Activated T-cell treated with anti-CD3 and anti-CD28 coated beads, Interleukin-2, amount 50 U/mL, for 24 hours (primary cell): ENCODE results near the gene FBXL22.
A peak's percentile ranks its signal among the peaks of the same experiment; 100 is the strongest.

ENCODE experiments used
- DNase-seq: peaks from one replicate; pipeline ENCODE4 v3.0.0-alpha.2; 2020
- H3K27ac Mint-ChIP-seq: 2 replicates; pipeline ENCODE4 v1.8.0; 2020; ENCODE audit warnings: mild to moderate bottlenecking, mixed read lengths
- H3K27me3 Mint-ChIP-seq: 2 replicates; pipeline ENCODE4 v1.8.0; 2020; ENCODE audit warnings: mixed read lengths
- H3K36me3 Mint-ChIP-seq: 2 replicates; pipeline ENCODE4 v1.8.0; 2020; ENCODE audit warnings: low read depth, mixed read lengths
- H3K4me1 Mint-ChIP-seq: 2 replicates; pipeline ENCODE4 v1.8.0; 2020; ENCODE audit warnings: low read depth, mixed read lengths
- H3K4me3 Mint-ChIP-seq: 2 replicates; pipeline ENCODE4 v1.8.0; 2020; ENCODE audit warnings: mild to moderate bottlenecking, moderate library complexity, mixed read lengths
- H3K9me3 Mint-ChIP-seq: 2 replicates; pipeline ENCODE4 v1.8.0; 2020; ENCODE audit warnings: mixed read lengths

The FBXL22 gene

DNA sequence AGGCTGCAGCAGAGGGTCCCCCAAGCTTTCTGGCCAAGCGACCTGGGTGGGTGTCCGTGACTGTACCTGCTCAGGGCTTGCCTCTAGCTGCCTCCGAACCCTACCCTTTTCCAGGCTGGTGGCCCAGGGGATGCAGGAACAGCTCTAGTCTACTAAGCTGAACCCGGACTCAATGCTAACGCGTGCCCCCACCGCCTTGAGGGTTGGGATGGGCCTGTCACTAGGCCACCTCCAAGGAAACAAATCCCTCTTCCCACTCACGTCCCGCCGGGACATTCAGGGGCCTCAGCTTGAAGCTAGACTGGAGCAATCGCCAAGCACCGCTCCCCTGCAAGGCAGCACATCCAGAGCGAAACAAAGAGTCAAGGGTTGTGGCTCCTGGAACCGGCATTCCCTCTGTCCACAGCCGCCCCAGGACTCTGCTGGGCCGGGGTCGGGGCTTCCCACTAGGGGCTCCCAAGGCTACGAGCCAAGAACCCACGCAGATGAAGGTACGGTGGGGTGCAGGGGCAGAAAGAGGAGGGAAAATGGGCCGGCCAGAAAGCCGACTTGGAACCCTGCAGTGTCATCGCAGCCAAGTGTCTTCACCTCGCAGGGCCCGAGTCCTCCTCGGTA is 2.9 kb downstream of the FBXL22 start:
- DNase-seq, result no peak
- peaks cover 67% of the 10 kb centered on the region for H3K4me1 Mint-ChIP-seq
- peak overlapping the region; percentile 87 for H3K4me3 Mint-ChIP-seq
- H3K36me3 Mint-ChIP-seq, result peaks cover 11% of the 10 kb centered on the region
- peak overlapping the region; percentile 92 for H3K27ac Mint-ChIP-seq
- no peaks in the 10 kb centered on the region for H3K27me3 Mint-ChIP-seq
- H3K9me3 Mint-ChIP-seq, result no peaks in the 10 kb centered on the region

DNA sequence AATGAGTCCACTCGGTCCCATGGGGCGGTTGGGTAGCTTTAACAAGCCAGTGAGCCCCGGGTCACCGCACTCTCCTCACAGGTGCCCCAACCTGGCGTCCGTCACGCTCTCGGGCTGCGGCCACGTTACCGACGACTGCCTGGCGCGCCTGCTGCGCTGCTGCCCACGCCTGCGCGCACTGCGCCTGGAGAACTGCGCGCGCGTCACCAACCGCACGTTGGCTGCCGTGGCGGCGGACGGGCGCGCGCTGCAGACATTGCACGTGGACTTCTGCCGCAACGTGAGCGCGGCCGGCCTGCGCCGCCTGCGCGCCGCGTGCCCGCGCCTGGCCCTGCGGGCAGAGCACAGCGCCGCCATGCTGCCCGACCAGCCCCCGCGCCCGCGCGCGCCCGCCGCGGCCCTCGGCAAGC is 3.4 kb downstream of the FBXL22 start:
- peak overlapping the region; percentile 96 for H3K27ac Mint-ChIP-seq
- peak; percentile 94 for DNase-seq
- no peaks in the 10 kb centered on the region for H3K27me3 Mint-ChIP-seq
- H3K9me3 Mint-ChIP-seq, result no peaks in the 10 kb centered on the region
- peaks cover 8% of the 10 kb centered on the region for H3K36me3 Mint-ChIP-seq
- peak overlapping the region; percentile 88 for H3K4me3 Mint-ChIP-seq
- peaks cover 68% of the 10 kb centered on the region for H3K4me1 Mint-ChIP-seq

DNA sequence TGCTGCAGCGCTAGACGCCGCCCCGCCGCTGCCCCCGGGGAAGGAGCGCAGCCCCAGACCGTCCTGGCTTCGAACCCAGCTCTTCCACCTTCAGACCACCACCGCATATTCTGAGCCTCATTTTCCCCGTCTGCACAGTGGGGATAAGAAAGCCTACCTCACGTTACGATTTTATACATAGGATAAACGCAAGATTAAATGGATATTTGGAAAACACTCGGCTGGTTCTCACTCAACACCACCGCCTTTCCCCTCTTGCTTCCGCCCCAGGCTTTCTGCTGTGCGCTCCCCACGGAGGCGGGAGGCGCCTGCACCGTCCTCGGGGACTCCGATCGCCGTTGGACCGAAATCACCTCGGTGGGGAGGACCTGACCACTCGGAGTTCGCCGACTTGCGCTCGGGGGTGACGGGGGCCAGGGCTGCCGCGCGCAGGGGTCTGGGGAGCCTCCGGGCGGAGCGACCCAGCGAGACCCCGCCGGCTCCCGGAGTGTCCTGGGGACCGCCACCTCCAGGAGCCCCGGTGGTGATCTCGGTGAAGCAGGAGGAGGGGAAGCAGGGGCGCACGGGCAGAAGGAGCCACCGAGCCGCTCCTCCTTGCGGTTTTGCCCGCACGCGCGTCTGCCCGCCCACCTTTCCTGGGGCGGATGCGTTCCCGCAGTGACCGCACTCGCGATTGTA is 4.0 kb downstream of the FBXL22 start:
- Mint-ChIP-seq H3K4me3 (peak overlapping the region; percentile 88), H3K4me1 (peaks cover 68% of the 10 kb centered on the region), H3K27ac (peak overlapping the region; percentile 96), H3K36me3 (peaks cover 8% of the 10 kb centered on the region), H3K9me3 (no peaks in the 10 kb centered on the region), H3K27me3 (no peaks in the 10 kb centered on the region)
- DNase-seq, result peak; percentile 76

DNA sequence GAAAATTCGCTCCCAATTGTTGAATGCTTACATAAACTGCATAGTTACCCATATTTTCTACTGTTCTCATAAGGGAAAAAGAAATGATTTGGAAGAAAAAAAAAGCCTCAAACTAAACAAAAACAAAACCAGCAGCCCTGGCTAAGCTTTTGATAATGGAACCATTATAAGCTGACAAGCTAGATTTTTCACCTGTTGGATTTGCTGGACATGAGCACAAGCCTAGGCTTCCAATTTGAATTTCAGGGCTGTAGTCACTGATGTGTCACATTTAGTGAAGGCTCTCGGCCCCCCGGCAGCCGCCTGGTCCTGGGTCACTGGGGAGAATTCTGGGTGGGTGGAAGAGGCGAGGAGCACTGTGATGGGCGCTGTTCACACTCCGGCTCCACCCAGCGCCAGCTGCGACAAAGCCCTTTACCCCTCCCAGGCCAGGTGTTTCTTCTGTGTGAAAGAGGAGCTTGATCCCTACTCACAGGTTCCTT is 4.6 kb downstream of the FBXL22 start:
- Mint-ChIP-seq H3K27me3 (no peaks in the 10 kb centered on the region), H3K36me3 (peaks cover 8% of the 10 kb centered on the region), H3K4me1 (peaks cover 67% of the 10 kb centered on the region), H3K4me3 (peak overlapping the region; percentile 88), H3K27ac (peak overlapping the region; percentile 96), H3K9me3 (no peaks in the 10 kb centered on the region)
- no peak for DNase-seq

DNA sequence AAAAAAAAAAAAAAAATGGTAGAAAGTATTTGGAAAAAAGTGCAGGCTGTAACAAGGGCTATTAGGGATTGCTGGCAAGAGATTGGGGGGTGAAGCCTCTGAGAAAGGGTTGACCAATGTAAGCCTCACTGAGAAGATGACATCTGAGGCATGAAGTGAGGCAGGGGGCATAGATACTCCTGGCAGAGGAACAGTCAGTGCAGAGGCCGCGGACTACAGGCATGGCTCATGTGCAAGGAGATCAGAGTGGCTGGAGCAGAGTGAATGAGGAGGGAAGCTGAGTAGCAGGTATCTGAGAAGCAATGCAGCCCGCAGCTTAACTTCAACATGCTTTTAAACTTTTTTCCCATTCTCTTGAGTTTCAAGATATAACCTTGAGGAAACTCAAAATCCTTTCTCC is 5.4 kb downstream of the FBXL22 start:
- Mint-ChIP-seq H3K27me3 (no peaks in the 10 kb centered on the region), H3K4me1 (peaks cover 62% of the 10 kb centered on the region), H3K36me3 (peaks cover 12% of the 10 kb centered on the region), H3K9me3 (no peaks in the 10 kb centered on the region), H3K27ac (peak overlapping the region; percentile 70), H3K4me3 (peak overlapping the region; percentile 18)
- no peak for DNase-seq

DNA sequence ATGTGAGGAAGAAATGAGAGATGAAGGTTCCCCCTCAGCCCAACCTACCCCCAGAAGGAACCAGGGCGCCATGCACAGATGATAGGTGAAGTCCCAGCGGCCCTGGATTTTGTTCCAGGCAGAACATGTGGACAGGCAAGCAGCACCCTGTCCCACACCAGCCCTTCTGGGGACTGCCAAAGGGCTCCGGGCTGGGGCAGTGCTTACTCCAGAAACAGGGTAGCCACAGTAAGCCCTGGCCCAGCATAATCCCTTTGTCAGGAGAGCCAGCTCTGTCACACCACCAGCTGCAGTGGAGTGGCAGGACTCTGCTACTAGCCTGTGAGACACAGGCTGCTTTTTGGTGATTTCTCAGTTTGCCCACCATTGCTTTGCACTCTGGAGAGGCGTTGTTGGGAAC is 6.3 kb downstream of the FBXL22 start:
- no peak overlapping the region for H3K4me3 Mint-ChIP-seq
- DNase-seq, result no peak
- H3K27ac Mint-ChIP-seq, result no peak overlapping the region
- no peaks in the 10 kb centered on the region for H3K9me3 Mint-ChIP-seq
- H3K4me1 Mint-ChIP-seq, result peaks cover 58% of the 10 kb centered on the region
- peaks cover 21% of the 10 kb centered on the region for H3K36me3 Mint-ChIP-seq
- no peaks in the 10 kb centered on the region for H3K27me3 Mint-ChIP-seq

DNA sequence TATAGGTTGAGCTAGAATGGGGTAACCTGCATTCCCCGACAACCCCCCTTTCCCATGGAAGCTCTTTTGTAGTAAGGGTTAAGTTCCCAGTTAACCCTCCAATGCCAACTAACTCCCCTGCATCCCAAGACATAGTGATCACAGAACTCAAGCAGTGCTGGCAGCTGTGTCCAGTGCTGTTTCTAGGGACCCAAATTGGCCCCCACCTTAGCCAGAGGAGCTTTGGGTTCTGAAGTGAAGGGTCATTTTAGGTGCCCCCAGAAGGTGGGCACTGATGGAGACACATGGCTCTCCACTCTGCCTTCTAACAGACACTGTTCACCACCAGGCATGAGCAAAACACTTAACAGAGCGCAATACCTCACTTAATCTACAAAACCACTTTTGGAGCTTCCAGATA is 7.1 kb downstream of the FBXL22 start:
- Mint-ChIP-seq H3K4me3 (no peak overlapping the region), H3K36me3 (peaks cover 28% of the 10 kb centered on the region), H3K27ac (no peak overlapping the region), H3K4me1 (peaks cover 50% of the 10 kb centered on the region), H3K9me3 (no peaks in the 10 kb centered on the region), H3K27me3 (no peaks in the 10 kb centered on the region)
- DNase-seq, result no peak

DNA sequence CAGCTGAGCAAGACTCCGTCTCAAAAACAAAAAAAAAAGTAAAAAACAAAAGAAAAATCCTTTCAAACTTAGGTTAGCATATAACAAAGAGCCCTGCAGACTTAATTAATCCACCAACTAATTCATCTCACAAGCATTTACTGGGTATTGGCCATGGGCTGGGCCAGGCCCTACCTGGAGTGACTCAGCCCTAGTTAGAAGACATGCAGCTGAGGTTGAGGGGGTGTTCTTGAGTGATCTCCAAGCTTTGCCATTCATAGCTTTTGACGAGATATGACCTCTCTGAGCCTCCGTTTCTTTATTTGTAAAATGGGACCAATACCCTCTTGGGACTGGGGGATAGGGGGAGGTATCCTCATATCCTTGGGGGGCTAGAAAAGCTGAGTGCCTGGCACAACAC is 7.8 kb downstream of the FBXL22 start:
- no peak overlapping the region for H3K4me3 Mint-ChIP-seq
- H3K27ac Mint-ChIP-seq, result peak overlapping the region; percentile 93
- H3K9me3 Mint-ChIP-seq, result no peaks in the 10 kb centered on the region
- H3K36me3 Mint-ChIP-seq, result peaks cover 29% of the 10 kb centered on the region
- peaks cover 48% of the 10 kb centered on the region for H3K4me1 Mint-ChIP-seq
- DNase-seq, result no peak
- no peaks in the 10 kb centered on the region for H3K27me3 Mint-ChIP-seq

DNA sequence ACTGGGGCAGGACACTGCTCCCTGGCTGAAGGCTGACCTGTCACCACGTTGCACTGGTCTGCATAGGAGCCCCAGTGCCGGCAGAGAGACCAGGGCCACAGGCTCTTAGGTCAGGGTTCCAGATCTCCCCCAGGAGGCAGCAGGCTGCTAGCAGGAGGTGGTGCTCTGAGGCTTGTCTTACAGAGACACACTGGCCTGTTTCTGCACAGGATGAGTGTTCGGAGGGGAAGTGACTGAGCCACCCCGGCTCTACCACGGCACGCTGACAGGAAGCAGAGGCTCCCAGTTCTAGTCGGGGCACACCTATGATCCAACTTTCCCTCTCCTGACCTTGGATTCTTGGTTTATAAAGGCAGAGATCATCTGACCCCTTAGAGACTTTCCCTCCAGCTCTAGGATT is 8.6 kb downstream of the FBXL22 start:
- DNase-seq, result peak; percentile 70
- peaks cover 55% of the 10 kb centered on the region for H3K4me1 Mint-ChIP-seq
- no peak overlapping the region for H3K4me3 Mint-ChIP-seq
- peak overlapping the region; percentile 93 for H3K27ac Mint-ChIP-seq
- no peaks in the 10 kb centered on the region for H3K27me3 Mint-ChIP-seq
- H3K9me3 Mint-ChIP-seq, result no peaks in the 10 kb centered on the region
- peaks cover 29% of the 10 kb centered on the region for H3K36me3 Mint-ChIP-seq

DNA sequence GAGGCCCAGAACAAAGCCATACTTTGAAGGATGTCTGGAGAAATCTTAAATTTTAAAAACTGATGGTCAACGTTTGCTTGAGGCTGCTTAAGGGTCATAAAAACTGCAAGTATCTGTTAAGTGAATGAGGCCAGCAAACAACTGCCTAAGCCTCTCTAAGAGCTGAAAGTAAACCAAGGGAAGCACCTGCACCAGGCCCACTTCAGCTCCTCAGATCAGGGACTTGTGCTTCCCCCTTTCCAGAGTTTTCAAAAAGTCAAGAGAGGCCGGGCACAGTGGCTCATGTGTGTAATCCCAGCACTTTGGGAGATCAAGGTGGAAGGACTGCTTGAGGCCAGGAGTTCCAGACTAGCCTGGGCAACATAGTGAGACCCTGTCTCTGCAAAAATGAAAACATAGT is 9.1 kb downstream of the FBXL22 start:
- no peak overlapping the region for H3K4me3 Mint-ChIP-seq
- no peaks in the 10 kb centered on the region for H3K9me3 Mint-ChIP-seq
- no peaks in the 10 kb centered on the region for H3K27me3 Mint-ChIP-seq
- peaks cover 59% of the 10 kb centered on the region for H3K4me1 Mint-ChIP-seq
- H3K27ac Mint-ChIP-seq, result peak overlapping the region; percentile 93
- H3K36me3 Mint-ChIP-seq, result peaks cover 31% of the 10 kb centered on the region
- DNase-seq, result no peak

DNA sequence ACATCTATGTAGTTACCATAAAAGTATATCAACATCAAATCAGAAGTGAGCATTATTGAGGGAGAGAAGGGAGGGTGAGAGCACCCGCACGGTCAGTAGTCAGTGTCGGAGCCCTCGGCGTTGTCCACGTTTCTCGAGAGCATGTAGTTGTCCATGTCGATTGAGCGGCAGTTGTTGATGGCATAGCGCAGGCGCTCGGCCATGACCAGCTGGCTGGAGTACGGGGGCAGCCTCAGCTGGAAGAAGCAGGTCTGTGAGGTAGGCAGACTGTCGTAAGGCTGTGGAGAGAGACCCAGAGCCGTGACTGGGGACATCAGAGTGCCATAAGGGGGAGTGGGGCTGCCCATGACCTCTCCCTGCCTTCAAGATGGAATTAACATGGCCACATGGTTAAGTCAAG is 11.8 kb downstream of the FBXL22 start:
- no peaks in the 10 kb centered on the region for H3K9me3 Mint-ChIP-seq
- no peaks in the 10 kb centered on the region for H3K27me3 Mint-ChIP-seq
- H3K36me3 Mint-ChIP-seq, result peaks cover 52% of the 10 kb centered on the region
- H3K4me1 Mint-ChIP-seq, result peaks cover 45% of the 10 kb centered on the region
- DNase-seq, result no peak
- no peak overlapping the region for H3K4me3 Mint-ChIP-seq
- peak overlapping the region; percentile 76 for H3K27ac Mint-ChIP-seq

DNA sequence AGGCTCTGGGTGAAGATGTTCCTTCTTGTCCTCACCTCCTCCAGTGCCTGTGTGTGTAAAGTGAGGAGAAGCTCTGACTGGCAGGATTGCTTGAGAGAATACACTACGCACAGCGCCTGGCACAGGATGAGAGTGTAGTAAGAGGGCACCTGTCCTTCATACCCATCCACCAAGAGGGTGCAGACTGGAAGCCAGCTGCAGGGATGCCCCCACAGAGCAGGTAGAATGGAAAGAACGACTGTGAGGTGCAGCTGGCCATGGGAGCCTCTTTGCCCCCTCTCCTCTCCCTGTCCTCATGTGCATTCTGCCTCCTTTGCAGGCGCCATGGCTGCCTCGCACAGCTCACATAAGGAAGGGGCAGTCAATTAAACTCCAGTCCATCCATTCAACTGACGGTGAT is 12.3 kb downstream of the FBXL22 start:
- Mint-ChIP-seq H3K4me3 (no peak overlapping the region), H3K27me3 (no peaks in the 10 kb centered on the region), H3K27ac (peak overlapping the region; percentile 76), H3K9me3 (no peaks in the 10 kb centered on the region), H3K36me3 (peaks cover 56% of the 10 kb centered on the region), H3K4me1 (peaks cover 41% of the 10 kb centered on the region)
- DNase-seq, result no peak

DNA sequence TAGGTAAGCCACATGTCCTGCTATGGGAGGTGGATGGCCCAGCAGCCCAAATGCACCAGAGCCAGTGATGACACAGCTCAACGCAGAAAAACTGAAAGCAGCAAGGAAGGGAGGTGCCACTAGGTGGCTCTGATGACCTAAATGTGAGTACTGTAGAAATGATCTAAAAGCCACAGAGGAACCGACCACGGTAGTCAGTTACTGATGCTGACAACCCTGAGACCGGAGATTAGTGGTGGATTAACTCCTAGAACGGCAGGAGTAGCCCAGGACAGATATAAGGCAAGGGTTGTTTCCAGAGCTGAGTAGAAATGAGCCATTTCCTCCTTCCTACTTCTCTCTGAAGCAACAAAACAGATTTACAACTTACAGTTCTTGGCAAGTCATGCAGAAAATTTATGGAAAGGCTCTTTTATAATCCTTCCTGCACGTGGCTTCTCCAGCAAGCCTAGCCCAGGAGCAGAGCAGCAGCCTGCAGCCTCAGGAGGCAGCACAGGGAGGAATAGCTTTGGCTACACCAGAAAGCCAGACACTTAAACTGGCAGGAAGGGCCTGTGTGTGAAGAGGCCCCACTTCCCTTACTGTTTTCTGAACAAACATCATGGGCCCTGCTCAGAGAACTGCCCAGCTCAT is 13.1 kb downstream of the FBXL22 start:
- Mint-ChIP-seq H3K36me3 (peaks cover 64% of the 10 kb centered on the region), H3K9me3 (no peaks in the 10 kb centered on the region), H3K27ac (peak overlapping the region; percentile 92), H3K27me3 (no peaks in the 10 kb centered on the region), H3K4me3 (no peak overlapping the region), H3K4me1 (peaks cover 35% of the 10 kb centered on the region)
- DNase-seq, result peak; percentile 74

DNA sequence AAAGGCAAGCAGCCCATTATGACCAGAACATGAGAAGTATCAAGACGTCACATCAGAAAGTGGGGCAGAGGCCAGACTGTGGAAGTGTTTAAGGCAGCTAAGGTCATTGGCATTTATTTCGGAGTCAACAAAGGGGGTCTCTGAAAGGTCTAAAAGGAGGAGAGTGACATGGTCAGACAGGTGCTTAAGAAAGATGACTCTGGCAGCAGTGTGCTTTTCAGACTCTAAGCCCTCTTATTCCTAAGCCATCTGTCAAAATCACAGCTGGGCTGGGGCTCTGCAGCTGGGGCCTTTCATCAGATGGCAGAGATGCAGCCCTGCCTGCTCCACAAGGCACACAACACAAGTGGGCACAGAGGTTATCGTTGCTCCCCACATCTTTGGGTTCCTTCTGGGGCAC is 14.0 kb downstream of the FBXL22 start:
- DNase-seq, result no peak
- no peak overlapping the region for H3K4me3 Mint-ChIP-seq
- H3K27ac Mint-ChIP-seq, result peak overlapping the region; percentile 92
- no peaks in the 10 kb centered on the region for H3K27me3 Mint-ChIP-seq
- peaks cover 26% of the 10 kb centered on the region for H3K4me1 Mint-ChIP-seq
- no peaks in the 10 kb centered on the region for H3K9me3 Mint-ChIP-seq
- H3K36me3 Mint-ChIP-seq, result peaks cover 71% of the 10 kb centered on the region

DNA sequence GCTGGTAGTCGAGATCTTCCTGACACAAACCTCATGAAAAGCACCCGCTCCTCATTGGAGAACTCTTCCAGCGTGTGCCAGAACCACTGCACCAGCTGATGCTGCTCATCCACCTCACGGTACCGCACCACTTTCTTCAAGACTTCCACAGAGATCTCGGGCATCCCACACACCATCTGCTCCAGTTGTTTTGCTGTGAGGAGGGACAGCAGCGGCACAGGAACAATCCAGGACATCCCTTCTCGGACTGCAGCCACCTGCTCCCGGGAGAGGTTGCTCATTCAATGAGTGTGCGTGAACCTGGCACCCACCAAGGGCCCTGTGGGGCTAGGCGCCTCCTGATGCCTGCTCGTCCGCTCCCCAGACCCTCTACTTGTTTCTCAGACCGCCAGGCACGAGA is 15.1 kb downstream of the FBXL22 start:
- no peak overlapping the region for H3K4me3 Mint-ChIP-seq
- peaks cover 19% of the 10 kb centered on the region for H3K4me1 Mint-ChIP-seq
- H3K27me3 Mint-ChIP-seq, result no peaks in the 10 kb centered on the region
- no peaks in the 10 kb centered on the region for H3K9me3 Mint-ChIP-seq
- H3K36me3 Mint-ChIP-seq, result peaks cover 77% of the 10 kb centered on the region
- no peak for DNase-seq
- H3K27ac Mint-ChIP-seq, result peak overlapping the region; percentile 32
